Measurements from ENCODE around the gene ABCC8.

DNA sequence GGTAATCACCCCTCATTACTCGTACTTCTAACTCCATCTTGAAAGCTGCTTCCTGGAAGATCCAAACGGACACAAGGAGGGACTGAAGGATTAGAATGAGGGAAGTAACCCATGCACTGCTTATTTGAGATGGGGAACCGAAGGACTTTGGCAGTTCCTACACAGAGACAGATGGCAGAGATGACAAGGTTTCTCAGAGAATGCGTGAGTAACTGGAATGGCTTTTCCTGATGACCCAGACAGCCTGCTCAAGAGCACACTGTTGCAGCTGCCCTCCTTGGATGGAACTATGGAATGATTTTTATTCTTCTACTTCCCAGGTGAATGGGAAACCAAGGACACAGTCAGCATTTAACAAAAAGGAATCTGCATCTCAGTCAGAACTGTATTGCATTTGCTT, 95.5 kb downstream of the ABCC8 start:
- TF ChIP-seq NBN (IDR thresholded peaks at IDR 0.05): no peak
- TF ChIP-seq SP1 (IDR thresholded peaks at IDR 0.05; ENCODE audit: low read depth, low read length): no peak
- TF ChIP-seq EZH2 (IDR thresholded peaks at IDR 0.05; ENCODE audit: borderline replicate concordance, control insufficient read depth, low read depth, low read length): no peak
- no peak for TF ChIP-seq NFYB (IDR thresholded peaks at IDR 0.05; ENCODE audit: insufficient read depth, low read depth, low read length)
- TF ChIP-seq, protein P1, sequence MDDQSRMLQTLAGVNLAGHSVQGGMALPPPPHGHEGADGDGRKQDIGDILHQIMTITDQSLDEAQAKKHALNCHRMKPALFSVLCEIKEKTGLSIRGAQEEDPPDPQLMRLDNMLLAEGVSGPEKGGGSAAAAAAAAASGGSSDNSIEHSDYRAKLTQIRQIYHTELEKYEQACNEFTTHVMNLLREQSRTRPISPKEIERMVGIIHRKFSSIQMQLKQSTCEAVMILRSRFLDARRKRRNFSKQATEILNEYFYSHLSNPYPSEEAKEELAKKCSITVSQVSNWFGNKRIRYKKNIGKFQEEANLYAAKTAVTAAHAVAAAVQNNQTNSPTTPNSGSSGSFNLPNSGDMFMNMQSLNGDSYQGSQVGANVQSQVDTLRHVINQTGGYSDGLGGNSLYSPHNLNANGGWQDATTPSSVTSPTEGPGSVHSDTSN (IDR thresholded peaks at IDR 0.05; ENCODE audit: insufficient replicate concordance, low read depth, low read length): no peak
- no peak for TF ChIP-seq POLR2A (IDR thresholded peaks at IDR 0.05; ENCODE audit: low read depth, low read length)
- no peak for TF ChIP-seq CTCF (IDR thresholded peaks at IDR 0.05 in 2 of 3, conservative IDR thresholded peaks at IDR 0.05 in 1 of 3; ENCODE audit: control insufficient read depth in 2 of 3, extremely low read depth in 1 of 3, insufficient read depth in 1 of 3, low read depth in 3 of 3, low read length in 3 of 3)
- no peak for TF ChIP-seq BHLHE40 (IDR thresholded peaks at IDR 0.05; ENCODE audit: borderline replicate concordance in 1 of 2, low read depth in 2 of 2, low read length in 1 of 2)
- TF ChIP-seq ZBTB33 (IDR thresholded peaks at IDR 0.05): no peak
